GM21825 (cell line): Measurements from ENCODE around the gene POLR3GL.

Source experiments
- ATAC-seq: cut with Tn5 transposase; IDR thresholded peaks from one replicate; pipeline ENCODE4 v1.9.1; 2021; ENCODE audit warnings: mild to moderate bottlenecking, moderate library complexity; ENCODE audit not compliant: unreplicated experiment

Gene POLR3GL

GRCh38 chr1:145947551-145947950 is 16.9 kb upstream of the POLR3GL start:
- no peak for ATAC-seq

DNA sequence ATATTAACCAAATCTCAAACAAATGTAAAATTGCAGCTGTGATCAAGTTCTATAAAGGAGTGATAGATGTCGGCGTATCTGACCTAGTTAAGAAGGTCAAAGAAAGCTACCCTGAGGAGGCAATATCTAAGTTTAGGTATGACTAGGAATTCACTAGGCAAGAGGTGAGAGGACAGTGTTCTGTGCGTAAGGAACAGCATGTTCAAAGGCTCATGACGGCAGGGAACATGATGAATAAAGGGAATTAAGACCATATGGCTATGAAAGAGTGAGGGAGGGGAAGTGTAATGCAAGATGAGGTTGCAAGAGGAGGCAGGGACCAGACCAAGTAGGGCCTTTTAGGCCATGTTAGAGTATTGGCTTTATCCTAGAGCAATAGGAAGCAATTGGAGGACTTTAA is 15.3 kb upstream of the POLR3GL start:
- no peak for ATAC-seq

DNA sequence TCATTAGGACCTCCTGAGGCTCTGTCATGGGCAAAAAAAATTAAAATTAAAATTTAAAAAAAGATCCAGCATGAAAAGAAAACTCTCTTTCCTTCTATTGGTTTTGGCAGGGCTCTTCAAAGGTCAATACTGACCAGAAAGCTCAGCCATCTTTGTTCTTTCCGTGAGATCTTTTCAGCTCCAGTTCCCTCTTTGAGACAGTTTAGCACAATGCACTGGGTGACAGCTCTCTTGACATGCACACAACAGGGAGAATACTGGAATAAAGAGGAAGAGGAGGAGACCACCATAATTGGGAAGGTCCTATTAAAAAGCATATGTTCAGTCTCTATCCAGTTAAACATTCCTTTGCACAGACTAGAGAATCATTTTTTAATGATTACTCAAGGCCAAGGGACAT is 13.0 kb upstream of the POLR3GL start:
- ATAC-seq: no peak

DNA sequence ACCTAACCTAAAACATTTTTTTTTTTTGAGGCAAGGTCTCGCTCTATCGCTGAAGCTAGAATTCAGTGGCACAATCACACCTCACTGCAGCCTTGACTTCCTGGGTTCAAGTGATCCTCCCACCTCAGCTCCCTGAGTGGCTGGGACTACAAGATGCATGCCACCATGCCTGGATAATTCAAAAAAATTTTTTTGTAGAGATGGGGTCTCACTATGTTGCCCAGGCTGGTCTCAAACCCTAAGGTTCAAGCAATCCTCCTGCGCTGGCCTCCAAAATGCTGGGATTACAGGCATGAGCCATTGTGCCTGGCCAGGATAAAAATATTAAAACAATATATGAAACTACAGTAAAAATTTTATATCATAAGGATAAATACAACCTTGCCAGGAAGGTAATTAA is 11.6 kb upstream of the POLR3GL start:
- no peak for ATAC-seq

GRCh38 chr1:145953861-145954260 is 10.6 kb upstream of the POLR3GL start:
- no peak for ATAC-seq

GRCh38 chr1:145955436-145955835 is 9.1 kb upstream of the POLR3GL start:
- ATAC-seq: no peak

- ATAC-seq: no peak
Measured at GRCh38 chr1:145956361-145956760, 8.1 kb upstream of the POLR3GL start.

- no peak for ATAC-seq
Measured at GRCh38 chr1:145956781-145957442, 7.6 kb upstream of the POLR3GL start.

- peak; percentile 81 for ATAC-seq
Measured at GRCh38 chr1:145957443-145958319, 6.8 kb upstream of the POLR3GL start, which contains the start of gene LIX1L. Gene LIX1L (minus strand): TSS chr1:145958017. CDS start chr1:145957927, 90 bp downstream.

- no peak for ATAC-seq
Measured at GRCh38 chr1:145958734-145959133, 5.8 kb upstream of the POLR3GL start.

DNA sequence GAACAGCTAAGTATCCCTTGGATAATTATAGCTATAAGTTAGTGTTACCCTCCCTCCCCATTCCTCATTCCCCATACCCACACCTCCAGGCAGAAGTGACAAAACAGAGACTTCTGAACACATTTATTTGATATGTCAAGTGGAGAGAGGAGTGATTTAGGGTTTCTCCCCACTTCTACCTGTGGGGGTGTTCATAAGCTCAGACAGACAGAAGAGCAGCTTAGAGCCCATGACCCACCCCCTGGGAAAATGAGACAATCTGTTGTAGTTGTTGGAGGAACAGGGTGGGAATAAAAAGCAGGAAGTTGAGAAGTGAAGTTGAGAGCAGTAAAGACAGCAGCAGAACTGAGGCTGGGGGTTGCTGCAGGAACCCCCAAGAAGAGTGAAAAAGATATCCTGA is 5.2 kb upstream of the POLR3GL start:
- ATAC-seq: no peak

- ATAC-seq: no peak
Measured at GRCh38 chr1:145959957-145960467, 4.5 kb upstream of the POLR3GL start.

DNA sequence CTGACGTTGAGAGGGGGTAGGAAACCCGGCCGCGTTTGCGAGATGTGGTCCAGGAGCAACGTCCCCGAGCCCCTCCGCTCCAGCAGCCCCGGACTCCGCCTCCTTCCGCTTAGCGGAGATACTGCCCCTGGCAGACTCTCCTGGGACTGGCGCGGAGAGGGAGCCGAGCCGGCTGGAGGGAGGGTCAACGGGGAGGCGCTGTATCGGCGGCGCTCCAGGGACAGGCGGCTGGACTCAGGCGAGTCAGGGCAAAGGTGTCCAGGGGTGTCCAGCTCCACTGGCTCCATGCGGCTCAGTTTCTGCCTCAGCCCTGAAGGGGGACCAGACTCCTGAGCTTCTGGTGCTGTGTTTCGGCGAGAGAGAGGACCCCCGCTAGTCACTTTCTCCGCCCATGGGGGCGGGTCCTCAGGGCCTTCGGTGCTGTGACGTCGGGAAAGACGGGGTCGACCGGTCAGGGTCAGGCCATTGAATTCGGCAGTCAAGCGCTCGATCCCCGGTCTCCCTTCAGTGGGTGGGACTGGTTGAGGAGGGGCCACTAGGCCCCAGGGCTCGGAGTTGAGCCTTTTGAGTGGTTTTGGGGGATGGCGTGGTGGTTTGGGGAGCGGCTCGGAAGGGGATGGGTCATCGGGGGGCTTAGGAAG is 3.9 kb upstream of the POLR3GL start:
- no peak for ATAC-seq

- ATAC-seq: no peak
Measured at GRCh38 chr1:145961109-145961424, 3.4 kb upstream of the POLR3GL start.

- no peak for ATAC-seq
Measured at GRCh38 chr1:145961425-145962156, 2.9 kb upstream of the POLR3GL start.

DNA sequence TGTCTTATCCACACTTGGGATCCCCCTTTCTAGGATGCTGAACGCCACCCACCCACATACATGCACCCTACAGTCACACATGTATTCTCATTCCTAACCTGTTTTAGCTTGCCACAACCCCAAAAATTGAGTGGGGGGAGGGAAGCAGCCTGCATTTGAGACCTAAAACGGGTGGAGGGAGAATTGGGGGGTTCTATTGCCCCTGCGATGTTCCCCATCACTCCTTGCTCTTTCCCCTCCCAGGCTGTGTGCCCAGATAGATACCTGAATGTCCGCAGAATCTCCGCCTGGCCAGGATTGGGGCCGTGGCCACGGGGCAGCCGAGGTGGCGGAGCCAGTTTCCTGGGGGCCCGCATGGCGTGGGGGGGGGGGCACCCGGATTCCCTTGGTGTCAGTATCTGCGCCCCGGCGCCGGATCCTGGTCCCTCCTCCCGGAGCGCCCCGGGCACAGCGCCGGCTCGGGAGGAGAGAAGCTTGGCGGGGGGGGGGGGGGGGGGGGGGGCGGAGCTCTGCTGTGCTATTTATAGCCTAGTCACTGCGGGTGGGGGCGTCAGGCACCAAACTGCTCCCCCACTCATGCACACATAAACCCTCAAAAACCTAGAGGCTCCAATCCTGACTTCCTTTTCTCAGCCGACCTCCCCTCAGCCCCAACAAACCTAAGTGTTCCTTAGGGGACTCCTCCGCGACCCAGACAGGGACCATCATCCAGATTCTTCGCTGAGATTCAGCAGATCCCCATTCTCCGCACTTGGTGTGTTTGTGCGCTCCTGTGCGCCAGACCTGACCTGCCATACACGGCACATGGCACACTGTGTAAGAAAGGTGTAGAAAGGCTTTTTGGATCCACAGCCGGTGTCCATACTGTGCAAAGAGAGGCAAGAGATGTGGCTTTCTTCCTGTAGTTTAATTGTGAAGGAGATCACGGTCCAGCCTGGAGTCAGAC is 2.1 kb upstream of the POLR3GL start:
- ATAC-seq: no peak

GRCh38 chr1:145963265-145964019 is 1.0 kb upstream of the POLR3GL start:
- ATAC-seq: no peak

GRCh38 chr1:145965119-145965744 is 742 bp downstream of the POLR3GL start:
- ATAC-seq: no peak

DNA sequence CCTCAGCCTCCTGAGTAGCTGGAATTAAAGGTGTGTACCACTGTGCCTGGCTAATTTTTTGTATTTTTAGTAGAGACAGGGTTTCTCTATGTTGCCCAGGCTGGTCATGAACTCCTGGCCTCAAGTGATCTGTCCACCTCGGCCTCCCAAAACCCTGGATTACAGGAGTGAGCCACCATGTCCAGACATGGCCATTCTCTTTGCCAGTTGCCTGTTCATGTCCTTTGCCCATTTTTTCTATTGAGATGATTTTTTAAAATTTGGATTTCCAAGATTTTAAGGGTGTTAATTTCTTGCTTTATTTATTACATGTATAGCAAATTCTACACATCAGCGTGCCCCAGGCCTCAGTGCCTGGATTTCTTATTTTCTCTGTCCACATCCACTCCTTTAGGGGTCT is 2.8 kb downstream of the POLR3GL start:
- ATAC-seq: no peak
